Sigmoid colon (tissue), 4 donors: ENCODE results near the gene MAP2K2.

ENCODE experiments used
- EP300 ChIP-seq, 4 donors: sonication (generic); formaldehyde crosslinking; IDR thresholded peaks; one replicate each; pipeline ENCODE4 v1.6.1; 2017; ENCODE audit warnings: antibody characterized with exemption in 4 of 4
- POLR2AphosphoS5 ChIP-seq, 4 donors: sonication (generic); formaldehyde crosslinking; IDR thresholded peaks; one replicate each; pipeline ENCODE4 v1.6.1; 2017; ENCODE audit warnings: antibody characterized with exemption in 4 of 4
- TF ChIP-seq, protein P1 (sequence below), 4 experiments: fragments of 450-650 bp in 3 of 4; fragments of 200-600 bp in 1 of 4; IDR thresholded peaks; one replicate each; pipeline ENCODE4 v1.5.1; 2016 to 2019; ENCODE audit warnings: antibody characterized with exemption in 4 of 4, mild to moderate bottlenecking in 3 of 4, moderate library complexity in 2 of 4

- TF ChIP-seq POLR2AphosphoS5 (IDR thresholded peaks at IDR 0.05) (no peak), EP300 (IDR thresholded peaks at IDR 0.05) (no peak)
- TF ChIP-seq, protein P1, sequence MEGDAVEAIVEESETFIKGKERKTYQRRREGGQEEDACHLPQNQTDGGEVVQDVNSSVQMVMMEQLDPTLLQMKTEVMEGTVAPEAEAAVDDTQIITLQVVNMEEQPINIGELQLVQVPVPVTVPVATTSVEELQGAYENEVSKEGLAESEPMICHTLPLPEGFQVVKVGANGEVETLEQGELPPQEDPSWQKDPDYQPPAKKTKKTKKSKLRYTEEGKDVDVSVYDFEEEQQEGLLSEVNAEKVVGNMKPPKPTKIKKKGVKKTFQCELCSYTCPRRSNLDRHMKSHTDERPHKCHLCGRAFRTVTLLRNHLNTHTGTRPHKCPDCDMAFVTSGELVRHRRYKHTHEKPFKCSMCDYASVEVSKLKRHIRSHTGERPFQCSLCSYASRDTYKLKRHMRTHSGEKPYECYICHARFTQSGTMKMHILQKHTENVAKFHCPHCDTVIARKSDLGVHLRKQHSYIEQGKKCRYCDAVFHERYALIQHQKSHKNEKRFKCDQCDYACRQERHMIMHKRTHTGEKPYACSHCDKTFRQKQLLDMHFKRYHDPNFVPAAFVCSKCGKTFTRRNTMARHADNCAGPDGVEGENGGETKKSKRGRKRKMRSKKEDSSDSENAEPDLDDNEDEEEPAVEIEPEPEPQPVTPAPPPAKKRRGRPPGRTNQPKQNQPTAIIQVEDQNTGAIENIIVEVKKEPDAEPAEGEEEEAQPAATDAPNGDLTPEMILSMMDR (IDR thresholded peaks at IDR 0.05), result no peak
These were observed 34.9 kb downstream of the MAP2K2 start for GRCh38 chr19:4088975-4089374.
